TTC549 (cell line): Measurements from ENCODE around the gene CA12.
"Not testable (repeated sequence)": the region's sequence is repeated elsewhere in the genome, so short reads cannot be mapped to it uniquely, and the experiment has no call there.

Source experiments
- FAIRE-seq: peaks from 2 replicates; lab custom pipeline; 2012; peaks lifted over from hg19 to GRCh38; lab: Jason Lieb, UNC

Gene CA12

GRCh38 chr15:63335543-63336240 lies 46.0 kb downstream of the CA12 start:
- FAIRE-seq: no peak

DNA sequence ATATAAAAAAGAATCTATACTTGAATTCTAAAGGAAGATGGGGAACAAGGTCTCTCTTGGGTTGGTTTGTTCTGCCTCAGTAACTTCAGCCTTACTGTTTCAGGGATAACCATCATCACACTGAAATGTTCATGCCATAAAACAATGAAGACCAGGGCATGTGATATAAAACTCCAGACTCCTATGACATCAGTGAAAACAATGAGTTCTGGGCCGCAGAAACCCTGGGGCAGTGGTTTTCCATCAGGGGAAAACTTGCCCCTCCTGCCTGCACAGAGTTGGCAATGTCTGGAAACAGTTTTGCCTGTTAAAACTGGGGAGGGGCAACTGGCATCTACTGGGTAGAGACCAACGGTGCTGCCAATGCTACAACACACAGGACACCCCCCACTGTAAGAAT lies 46.8 kb downstream of the CA12 start:
- no peak for FAIRE-seq

DNA sequence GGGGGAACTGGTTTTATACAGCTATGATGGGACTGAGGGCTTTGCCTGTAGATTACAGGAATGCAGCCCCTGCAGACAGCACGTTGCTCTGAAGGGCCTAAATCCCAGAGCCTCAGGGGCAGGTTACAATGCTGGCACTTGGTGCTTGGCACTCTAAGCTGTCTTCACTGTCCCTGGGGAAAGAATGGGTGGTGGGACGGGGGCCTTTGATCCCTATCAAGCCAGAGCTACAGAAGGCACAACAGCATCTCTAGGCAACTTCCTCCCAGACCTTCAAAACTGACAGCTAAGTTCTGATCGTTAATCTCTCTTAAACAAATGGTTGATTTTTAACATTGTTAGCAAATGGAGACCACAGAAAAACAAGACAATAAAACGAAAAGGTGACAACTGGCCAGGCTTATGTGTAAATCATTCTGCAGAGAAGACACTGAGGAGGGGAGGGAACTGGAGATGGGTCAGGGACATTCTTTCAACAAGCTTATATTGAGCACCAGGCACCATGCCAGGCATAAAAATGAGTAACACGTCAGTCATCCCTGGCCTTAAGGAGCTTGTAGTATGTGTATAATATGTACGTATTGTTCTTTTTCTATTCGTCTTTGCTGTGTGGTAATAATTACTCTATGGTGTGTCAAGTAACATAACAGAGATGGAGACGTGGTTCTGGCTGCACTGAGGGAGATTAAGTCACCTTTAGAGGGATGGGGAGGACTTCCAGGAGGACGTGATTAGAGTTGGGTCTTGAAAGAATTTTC lies 49.1 kb downstream of the CA12 start:
- no peak for FAIRE-seq

DNA sequence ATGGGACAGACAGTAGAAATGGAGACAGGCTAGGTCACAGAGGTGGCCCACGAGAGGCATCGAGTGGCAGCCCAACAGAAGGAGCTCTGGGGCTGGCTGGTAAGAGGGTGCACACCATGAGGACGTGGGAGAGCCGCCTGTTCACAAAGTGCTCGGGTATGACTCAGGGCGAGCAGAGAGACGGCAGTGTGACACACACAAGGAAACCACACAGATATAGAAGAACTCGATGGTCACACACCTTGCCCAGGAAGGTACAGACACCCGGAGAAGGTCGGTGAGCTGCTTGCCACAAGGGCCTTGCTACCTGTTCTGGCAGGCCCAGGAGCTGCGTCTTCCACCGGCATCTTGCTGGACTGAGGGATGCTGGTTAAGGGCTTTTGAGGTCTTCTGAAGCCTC lies 50.2 kb downstream of the CA12 start:
- FAIRE-seq: no peak

DNA sequence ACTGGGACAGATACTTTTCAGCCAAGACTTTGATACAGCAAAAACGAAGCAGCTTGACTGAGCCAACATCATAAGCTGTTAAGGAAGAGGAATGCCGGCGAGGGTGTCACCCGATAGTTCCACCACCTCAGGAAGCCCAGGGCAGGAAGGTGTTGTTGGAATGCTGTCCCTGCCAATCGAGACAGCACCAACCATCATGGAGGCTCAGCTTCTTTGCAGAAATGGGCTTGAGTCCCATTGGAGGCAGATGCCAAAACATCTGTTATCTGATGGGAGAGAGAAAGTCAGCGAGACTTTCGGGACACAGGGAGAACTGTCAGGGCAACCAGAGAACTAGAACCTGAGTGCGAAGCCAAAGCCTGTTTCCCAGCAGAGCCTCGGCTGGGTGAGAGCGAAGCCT lies 50.7 kb downstream of the CA12 start:
- FAIRE-seq: no peak

GRCh38 chr15:63329567-63330350 lies 51.9 kb downstream of the CA12 start:
- FAIRE-seq: no peak

DNA sequence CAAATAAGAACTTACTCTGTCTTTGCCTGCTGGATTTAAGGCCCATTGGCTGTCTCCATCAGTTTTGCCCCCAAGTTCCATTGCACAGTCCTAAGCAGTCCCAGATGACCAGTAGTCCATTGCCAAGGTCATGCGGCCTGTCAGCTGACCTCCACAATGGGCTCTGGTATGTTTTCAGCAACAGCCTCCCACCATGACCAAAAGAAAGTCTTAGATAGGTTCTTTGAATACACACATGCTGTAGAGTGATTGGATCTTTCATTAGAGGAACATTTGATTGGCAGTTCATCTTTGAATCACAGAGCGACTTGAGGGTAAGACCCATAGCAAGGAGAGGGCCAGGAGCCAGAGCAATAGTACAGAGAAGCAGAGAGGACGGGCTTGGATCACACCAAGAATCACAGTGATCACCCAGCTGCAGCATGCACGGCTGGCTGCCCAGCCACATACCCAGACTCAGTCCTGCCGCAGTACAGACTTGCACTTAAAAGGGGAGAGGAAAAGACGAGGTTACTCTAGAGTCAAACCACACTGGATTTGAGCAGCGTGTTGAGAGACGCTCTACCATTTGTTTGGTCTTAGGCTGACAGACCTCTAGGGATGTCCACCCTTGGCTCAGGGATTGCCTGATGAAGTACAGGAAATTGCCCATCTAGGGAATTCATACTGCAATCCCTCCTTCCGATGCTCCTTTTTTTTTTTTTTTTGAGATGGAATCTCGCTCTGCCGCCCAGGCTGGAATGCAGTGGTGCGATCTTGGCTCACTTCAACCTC lies 53.8 kb downstream of the CA12 start:
- FAIRE-seq: no peak

DNA sequence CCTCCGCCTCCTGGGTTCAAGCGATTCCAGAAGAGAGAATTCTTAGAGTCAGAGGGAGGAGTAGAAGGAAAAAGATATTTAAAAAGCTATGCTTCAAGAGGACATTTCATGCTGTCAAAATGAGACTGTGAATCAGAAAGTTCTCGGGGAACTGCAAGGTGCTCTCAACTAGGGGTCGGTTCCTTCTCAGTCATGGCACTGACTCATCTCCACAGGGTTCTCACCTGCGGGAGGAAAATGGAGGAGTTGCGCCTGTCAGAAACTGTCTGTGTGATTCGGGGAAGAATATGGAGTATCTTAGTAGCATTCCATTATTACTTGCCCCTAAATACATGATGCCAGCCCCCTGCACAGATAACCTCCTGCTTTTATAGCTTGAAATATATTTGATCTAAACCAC lies 56.9 kb downstream of the CA12 start:
- no peak for FAIRE-seq

- no peak for FAIRE-seq
These were observed 57.7 kb downstream of the CA12 start for GRCh38 chr15:63323798-63324563.

- no peak for FAIRE-seq
These were observed 59.1 kb downstream of the CA12 start for GRCh38 chr15:63322541-63322940.

- FAIRE-seq: no peak
These were observed 60.2 kb downstream of the CA12 start for GRCh38 chr15:63321462-63321861.

- not testable (repeated sequence) for FAIRE-seq
These were observed 60.7 kb downstream of the CA12 start for GRCh38 chr15:63320981-63321380.

DNA sequence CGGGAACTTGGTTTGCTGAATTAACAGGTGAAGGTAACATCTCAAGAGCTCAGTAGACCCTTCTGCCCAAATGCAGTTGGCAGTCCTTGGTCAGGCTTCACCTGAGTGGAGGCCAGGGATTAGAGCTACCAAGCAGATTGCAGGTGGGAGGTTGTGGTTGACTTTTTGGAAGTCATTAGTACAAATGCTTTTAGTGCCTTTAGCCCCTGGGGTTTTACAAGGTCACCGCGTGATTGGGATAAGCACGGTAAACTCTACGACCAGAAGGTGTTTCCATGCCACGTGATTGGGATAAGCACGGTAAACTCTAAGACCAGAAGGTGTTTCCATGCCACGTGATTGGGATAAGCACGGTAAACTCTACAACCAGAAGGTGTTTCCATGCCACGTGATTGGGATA lies 61.2 kb downstream of the CA12 start:
- FAIRE-seq: not testable (repeated sequence)

GRCh38 chr15:63319065-63319464 lies 62.6 kb downstream of the CA12 start:
- FAIRE-seq: no peak

- no peak for FAIRE-seq
These were observed 63.3 kb downstream of the CA12 start for GRCh38 chr15:63318344-63318743.

DNA sequence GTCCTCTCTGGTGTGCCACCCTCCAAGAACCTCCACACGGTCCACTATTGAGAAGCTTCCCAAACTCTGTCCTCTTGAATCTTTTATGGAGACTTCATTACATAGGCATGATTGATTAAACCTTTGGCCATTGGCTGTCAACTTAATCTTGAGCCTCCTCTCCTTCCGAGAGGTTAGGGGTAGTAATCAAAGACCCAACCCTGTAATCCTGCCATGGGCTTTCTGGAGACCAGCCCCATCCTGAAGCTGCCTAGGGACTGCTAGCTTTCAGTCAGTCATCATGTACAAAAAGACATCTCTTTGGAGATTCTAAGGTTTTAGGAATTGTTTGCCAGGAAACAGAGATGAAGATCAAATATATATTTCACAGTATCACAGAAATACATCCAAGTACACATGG lies 67.2 kb downstream of the CA12 start:
- no peak for FAIRE-seq

GRCh38 chr15:63313825-63314224 lies 67.8 kb downstream of the CA12 start:
- no peak for FAIRE-seq

- no peak for FAIRE-seq
These were observed 69.4 kb downstream of the CA12 start for GRCh38 chr15:63312286-63312685.

- no peak for FAIRE-seq
These were observed 71.0 kb downstream of the CA12 start for GRCh38 chr15:63310646-63311045.

DNA sequence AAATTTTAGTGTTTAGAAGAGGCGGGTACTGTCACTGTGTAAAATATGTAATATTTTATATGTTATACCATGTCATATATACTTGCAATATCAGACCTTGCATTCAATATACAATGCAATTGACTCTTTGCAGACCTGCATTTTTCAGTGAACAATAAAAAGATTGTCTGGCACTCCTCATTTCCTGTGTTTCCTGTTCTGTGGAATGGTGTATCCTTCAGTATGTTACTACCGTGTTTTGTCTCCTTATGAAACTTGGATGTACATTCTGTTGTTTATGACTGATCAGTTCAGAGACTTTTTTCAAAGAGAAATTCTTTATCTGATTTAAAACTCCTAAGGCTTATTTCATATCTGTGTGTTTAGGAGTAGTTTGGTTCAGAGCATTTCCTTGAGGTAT lies 72.7 kb downstream of the CA12 start:
- no peak for FAIRE-seq

- FAIRE-seq: no peak
These were observed 73.2 kb downstream of the CA12 start for GRCh38 chr15:63308491-63308890.
